Retinal pigment epithelial cell (primary cell): Measurements from ENCODE around the gene GPX1.

Experiments used
- DNase-seq: peaks from one replicate; pipeline ENCODE4 v3.0.0-alpha.2; 2010; ENCODE audit warnings: low read depth
- H3K4me3 ChIP-seq: 2 replicates; pipeline ENCODE4 v1.5.1; 2011; ENCODE audit warnings: mild to moderate bottlenecking, low read length, control low read depth, moderate library complexity
- CTCF ChIP-seq: conservative IDR thresholded peaks from 2 replicates; pipeline ENCODE4 v1.5.1; 2011; ENCODE audit warnings: low read depth, low read length, control low read depth, inconsistent platforms

The GPX1 gene

GRCh38 chr3:49327485-49327884, 30.7 kb downstream of the GPX1 start:
- no peak for DNase-seq
- H3K4me3 ChIP-seq, result no peak overlapping the region
- peak; percentile 44 for TF ChIP-seq CTCF

DNA sequence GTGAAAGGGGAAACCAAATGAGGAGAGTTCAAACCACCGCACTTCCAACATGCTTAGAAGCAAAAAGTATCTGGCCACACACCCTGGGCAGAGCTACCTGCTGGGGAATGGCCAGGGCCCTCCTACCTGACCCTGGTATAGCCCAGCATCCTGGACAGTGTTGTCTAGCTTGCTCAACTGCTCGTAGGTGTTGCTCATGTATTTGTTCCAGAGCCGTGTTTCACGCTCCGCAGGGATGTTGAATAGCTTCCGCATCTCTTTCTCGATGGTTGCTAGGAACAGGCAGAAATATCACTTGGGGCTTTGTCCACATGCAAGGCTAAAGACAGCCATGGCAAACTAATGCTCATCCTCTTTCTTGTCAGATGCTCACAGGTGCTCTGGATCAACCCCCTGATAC, 33.4 kb downstream of the GPX1 start:
- no peak for DNase-seq
- TF ChIP-seq CTCF, result no peak
- no peak overlapping the region for H3K4me3 ChIP-seq

DNA sequence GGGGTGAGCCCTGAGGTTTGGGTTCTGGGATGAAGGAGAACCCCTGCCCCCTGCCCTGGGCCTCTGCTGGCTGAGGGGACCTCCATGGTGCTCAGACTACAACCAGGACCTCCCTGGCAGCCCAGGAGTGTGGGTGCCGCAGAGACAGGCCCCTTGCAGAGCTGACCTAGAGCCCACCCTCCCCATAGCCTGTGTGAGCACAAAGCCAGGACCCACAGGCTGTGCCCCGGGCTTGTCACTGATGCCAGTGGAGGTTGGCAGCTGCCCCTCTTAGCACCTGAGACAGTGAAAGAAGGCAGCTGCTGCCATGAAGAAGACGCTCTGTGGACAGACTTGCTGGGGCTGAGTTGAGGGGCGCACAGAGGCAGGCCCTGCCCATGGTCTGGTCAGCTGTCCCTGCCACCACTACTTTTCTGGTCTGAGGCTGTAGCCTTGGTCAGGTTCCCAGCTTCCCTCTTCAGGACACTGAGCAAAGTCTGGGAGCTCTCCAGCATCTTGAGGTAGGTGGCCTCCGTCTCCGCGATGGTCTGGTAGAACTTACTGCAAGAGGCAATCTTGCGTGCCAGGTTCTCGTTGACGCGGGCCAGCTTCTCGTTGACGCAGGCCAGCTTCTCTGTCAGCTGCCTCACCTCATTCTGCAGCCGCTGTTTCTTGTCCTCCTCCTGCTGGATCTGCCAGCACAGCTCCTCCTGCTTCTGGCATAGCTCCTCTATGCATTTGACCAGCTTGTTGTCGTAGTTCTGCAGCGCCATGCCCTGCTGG, 41.3 kb downstream of the GPX1 start:
- DNase-seq, result no peak
- no peak overlapping the region for H3K4me3 ChIP-seq
- TF ChIP-seq CTCF, result no peak

DNA sequence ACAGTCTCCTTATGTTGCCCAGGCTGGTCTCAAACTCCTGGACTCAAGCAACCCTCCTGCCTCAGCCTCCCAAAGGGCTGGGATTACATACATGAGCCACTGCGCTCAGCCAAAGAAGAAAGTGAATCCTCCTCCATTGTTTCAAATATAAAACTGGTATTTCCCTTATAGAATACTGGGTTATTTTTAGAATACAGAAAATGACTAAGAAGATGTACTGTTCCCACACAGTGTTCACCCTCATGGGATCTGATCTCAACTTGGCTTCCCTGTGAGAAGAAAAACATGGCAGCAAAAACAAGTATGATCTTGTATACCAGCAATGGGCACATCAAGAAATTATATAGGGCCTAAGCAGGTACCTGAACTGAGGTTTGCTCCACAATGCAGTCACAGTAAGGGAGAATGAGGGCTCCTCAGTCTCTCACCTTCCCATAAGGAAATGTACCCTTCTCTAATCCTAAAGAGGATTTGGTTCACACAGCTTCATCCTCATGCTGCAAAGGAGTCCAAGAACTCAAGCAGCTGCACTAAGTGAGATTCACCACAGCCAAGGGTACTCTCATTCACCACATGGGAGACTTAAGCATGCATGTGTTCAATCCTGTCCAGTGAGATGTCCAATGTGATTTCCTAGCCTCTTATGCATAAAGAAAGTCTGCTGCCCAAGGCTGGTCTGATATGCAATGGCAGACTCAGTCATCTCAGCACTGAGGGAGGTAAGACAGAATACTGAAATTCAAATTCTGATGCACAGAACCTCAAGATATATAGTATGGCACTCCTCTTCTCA, 44.1 kb downstream of the GPX1 start:
- TF ChIP-seq CTCF, result no peak
- DNase-seq, result no peak
- H3K4me3 ChIP-seq, result no peak overlapping the region

DNA sequence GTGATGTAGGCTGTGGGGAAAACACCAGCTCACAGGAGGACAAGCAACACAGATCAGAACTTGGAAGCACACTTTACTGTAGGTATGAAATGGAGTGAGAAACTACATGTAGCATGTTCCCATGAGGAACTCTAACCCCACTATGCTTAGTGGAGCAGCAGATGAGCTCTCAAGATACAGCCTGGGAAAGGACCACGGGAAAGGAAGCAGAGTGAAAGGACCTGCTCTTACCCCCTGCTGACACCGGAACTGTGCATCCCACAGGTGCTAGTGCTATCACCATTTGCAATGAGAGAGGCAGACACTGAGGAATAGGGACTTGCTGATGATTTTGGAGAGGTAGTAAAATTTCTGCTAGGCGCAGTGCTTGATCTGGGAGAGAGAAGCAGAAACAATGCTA, 46.9 kb downstream of the GPX1 start:
- no peak for DNase-seq
- no peak overlapping the region for H3K4me3 ChIP-seq
- no peak for TF ChIP-seq CTCF

GRCh38 chr3:49310677-49311076, 47.5 kb downstream of the GPX1 start:
- no peak for TF ChIP-seq CTCF
- no peak for DNase-seq
- no peak overlapping the region for H3K4me3 ChIP-seq
